ENCODE measurements around the gene ARHGAP24. TPM values are rescaled to one million over a fixed set of nuclear protein-coding genes. Genes with fewer than 3 reads are reported as not detected.
"Not testable (repeated sequence)": the region's sequence is repeated elsewhere in the genome, so short reads cannot be mapped to it uniquely, and the experiment has no call there.

ARHGAP24 gene
- total RNA-seq, 1 experiment from 2014 or later: 34.6 TPM

GRCh38 chr4:85812776-85813175 is 337.8 kb downstream of the ARHGAP24 start:
- no peak for DNase-seq
- Histone ChIP-seq H3K27ac (no peak overlapping the region), H3K9me3 (replicated peaks) (no peaks in the 10 kb centered on the region), H3K4me3 (no peak overlapping the region), H3K36me3 (no peaks in the 10 kb centered on the region), H3K4me1 (no peaks in the 10 kb centered on the region), H3K27me3 (no peaks in the 10 kb centered on the region)

- H3K27ac ChIP-seq: no peak overlapping the region
- H3K4me1 ChIP-seq: no peaks in the 10 kb centered on the region
- no peaks in the 10 kb centered on the region; the same call in 1 of the 2 replicates for H3K36me3 ChIP-seq
- DNase-seq: no peak
- H3K27me3 ChIP-seq: no peaks in the 10 kb centered on the region
- no peaks in the 10 kb centered on the region for H3K9me3 ChIP-seq (replicated peaks)
- no peak overlapping the region for H3K4me3 ChIP-seq
Observed at GRCh38 chr4:85815796-85816459, 341.0 kb downstream of the ARHGAP24 start.

- H3K9me3 ChIP-seq (replicated peaks): no peaks in the 10 kb centered on the region
Observed at GRCh38 chr4:85818700-85819099, 343.8 kb downstream of the ARHGAP24 start.

DNA sequence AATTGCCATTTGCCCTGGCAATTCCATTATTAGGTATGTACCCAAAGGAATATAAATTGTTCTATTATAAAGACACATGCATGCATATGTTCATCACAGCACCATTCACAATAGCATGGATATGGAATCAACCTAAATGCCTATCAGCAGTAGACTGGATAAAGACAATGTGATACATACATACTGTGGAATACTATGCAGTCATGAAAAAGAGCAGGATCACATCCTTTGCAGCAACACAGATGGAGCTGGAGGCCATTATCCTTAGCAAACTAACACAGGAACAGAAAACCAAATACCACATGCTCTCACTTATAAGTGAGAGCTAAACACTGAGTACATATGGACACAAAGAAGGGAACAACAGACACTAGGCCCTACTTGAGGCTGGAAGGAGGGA is 345.2 kb downstream of the ARHGAP24 start:
- H3K9me3 ChIP-seq (replicated peaks): not testable (repeated sequence)

More at GRCh38 chr4:85818700-85819099, 343.8 kb downstream of the ARHGAP24 start:
- H3K36me3 ChIP-seq: no peaks in the 10 kb centered on the region; the same call in 1 of the 2 replicates
- peaks cover 11% of the 10 kb centered on the region for H3K4me1 ChIP-seq
- no peak overlapping the region for H3K4me3 ChIP-seq
- no peak overlapping the region for H3K27ac ChIP-seq
- DNase-seq: no peak
- H3K27me3 ChIP-seq: no peaks in the 10 kb centered on the region

GRCh38 chr4:85821688-85822455 is 346.9 kb downstream of the ARHGAP24 start:
- Histone ChIP-seq H3K9me3 (replicated peaks) (no peaks in the 10 kb centered on the region), H3K27me3 (no peaks in the 10 kb centered on the region), H3K36me3 (no peaks in the 10 kb centered on the region; the same call in 1 of the 2 replicates), H3K27ac (no peak overlapping the region), H3K4me1 (peaks cover 34% of the 10 kb centered on the region), H3K4me3 (no peak overlapping the region)
- no peak for DNase-seq

More for the DNA sequence above, 345.2 kb downstream of the ARHGAP24 start:
- peaks cover 18% of the 10 kb centered on the region for H3K4me1 ChIP-seq
- DNase-seq, H3K4me3 ChIP-seq, H3K27me3 ChIP-seq, H3K36me3 ChIP-seq, H3K27ac ChIP-seq: not testable (repeated sequence)

DNA sequence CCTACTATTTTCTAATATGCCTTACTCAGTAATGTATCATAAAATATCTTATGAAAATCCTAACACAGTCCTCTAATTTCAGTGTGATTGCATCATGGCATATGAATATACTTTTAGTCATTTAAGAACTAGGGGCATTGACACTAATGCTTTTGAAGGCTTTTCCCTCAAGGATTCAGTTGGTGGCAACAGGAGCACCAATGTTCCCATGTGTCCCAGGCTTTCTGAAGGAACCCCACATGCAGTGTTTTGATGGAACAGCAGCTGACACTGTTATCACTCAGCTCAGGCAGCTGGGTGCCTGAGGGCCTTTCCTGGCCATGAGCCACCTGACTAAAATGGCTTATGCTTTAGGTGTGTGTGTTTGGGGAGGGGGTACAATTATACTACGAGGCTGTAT is 348.3 kb downstream of the ARHGAP24 start:
- Histone ChIP-seq H3K9me3 (replicated peaks) (no peaks in the 10 kb centered on the region), H3K36me3 (no peaks in the 10 kb centered on the region; the same call in 1 of the 2 replicates), H3K27me3 (no peaks in the 10 kb centered on the region), H3K27ac (peak overlapping the region; percentile 39), H3K4me1 (peaks cover 38% of the 10 kb centered on the region), H3K4me3 (no peak overlapping the region)
- peak; percentile 87 to 94 for DNase-seq

- no peaks in the 10 kb centered on the region for H3K9me3 ChIP-seq (replicated peaks)
- no peak overlapping the region for H3K4me3 ChIP-seq
- no peak for DNase-seq
- peak overlapping the region; percentile 39; the same call in 1 of the 2 replicates for H3K27ac ChIP-seq
- H3K4me1 ChIP-seq: peaks cover 40% of the 10 kb centered on the region
- H3K36me3 ChIP-seq: no peaks in the 10 kb centered on the region; the same call in 1 of the 2 replicates
- no peaks in the 10 kb centered on the region for H3K27me3 ChIP-seq
Observed at GRCh38 chr4:85824166-85824945, 349.4 kb downstream of the ARHGAP24 start.

DNA sequence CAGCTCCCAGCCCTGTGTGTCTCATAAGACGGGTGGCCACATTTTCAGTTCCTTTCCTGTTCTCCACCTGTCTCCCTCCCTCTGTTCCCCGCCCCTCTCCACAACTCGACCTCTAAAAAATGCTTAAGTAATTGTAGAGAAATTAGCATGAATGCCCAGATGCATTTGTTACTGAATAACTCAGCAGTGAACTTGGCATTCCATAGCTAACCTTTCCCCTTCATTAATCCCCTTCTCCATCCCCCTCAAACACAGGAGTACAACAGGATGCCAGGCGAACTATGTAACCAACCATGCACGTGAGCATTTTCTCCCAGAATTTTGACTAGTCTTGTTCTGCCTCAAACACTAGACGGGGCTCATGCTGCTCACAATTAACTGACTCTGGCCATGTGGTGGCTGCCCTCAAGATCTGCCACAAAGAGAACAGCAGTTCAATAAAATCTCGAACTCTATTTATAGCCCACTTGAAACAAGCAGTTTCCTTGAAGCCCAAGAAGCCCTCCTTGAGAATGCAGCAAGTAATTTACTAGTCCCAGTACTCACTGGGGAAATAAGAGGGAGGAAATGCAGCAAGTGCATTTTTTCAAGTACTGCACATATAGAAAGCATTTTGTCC is 351.2 kb downstream of the ARHGAP24 start:
- Histone ChIP-seq H3K4me3 (peak overlapping the region; percentile 13), H3K4me1 (peaks cover 44% of the 10 kb centered on the region), H3K27me3 (no peaks in the 10 kb centered on the region), H3K9me3 (replicated peaks) (no peaks in the 10 kb centered on the region), H3K36me3 (no peaks in the 10 kb centered on the region), H3K27ac (peak overlapping the region; percentile 95)
- peak; percentile 88 to 91 for DNase-seq

GRCh38 chr4:85828027-85828890 is 353.3 kb downstream of the ARHGAP24 start:
- H3K27ac ChIP-seq: peak overlapping the region; percentile 95

DNA sequence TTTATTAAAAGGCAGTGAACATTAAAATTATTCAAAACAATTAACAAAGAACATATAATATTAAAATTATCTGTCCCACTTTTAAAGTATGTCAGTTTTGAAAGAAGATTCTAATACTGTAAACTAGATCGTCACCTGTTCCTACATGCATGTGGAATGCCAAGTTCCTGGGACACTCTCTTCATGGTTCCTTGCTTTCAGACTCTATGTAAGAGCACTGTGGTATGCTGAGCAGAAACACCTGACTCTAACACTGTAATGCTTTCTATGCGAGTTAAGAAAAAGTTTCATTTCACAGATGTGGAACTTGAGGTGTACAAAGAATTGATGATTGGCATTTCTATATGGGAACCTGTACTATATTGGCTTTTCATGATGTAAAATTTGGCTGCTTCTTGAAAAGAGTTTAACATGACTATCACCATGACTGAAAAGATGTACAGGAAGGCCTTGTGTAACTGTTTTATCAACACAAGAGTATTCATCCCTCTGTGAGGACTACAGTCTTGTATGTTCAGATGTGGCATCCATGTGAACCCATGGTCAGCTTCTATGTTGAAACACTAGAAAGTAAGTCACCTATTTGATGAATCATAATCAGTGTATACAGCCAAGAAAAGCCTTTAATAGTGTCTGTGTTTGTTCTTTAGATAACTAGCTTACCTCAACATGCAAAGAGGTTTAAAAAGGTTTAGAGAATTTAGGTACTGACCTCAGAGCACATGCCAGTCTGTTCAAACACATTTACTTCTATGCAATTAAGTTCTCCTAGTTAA is 354.5 kb downstream of the ARHGAP24 start:
- no peaks in the 10 kb centered on the region for H3K36me3 ChIP-seq
- H3K27me3 ChIP-seq: no peaks in the 10 kb centered on the region
- H3K27ac ChIP-seq: peak overlapping the region; percentile 95; the same call in 1 of the 2 replicates
- peak overlapping the region; percentile 58; the same call in 1 of the 2 replicates for H3K4me3 ChIP-seq
- no peaks in the 10 kb centered on the region for H3K9me3 ChIP-seq (replicated peaks)
- DNase-seq: peak in 1 of 2 experiments; percentile 26
- peaks cover 27% of the 10 kb centered on the region for H3K4me1 ChIP-seq

More at GRCh38 chr4:85828027-85828890, 353.3 kb downstream of the ARHGAP24 start:
- peak overlapping the region; percentile 58 for H3K4me3 ChIP-seq
- peaks cover 36% of the 10 kb centered on the region for H3K4me1 ChIP-seq
- no peaks in the 10 kb centered on the region for H3K36me3 ChIP-seq
- H3K27me3 ChIP-seq: no peaks in the 10 kb centered on the region
- DNase-seq: peak in 1 of 2 experiments; percentile 83
- no peaks in the 10 kb centered on the region for H3K9me3 ChIP-seq (replicated peaks)

DNA sequence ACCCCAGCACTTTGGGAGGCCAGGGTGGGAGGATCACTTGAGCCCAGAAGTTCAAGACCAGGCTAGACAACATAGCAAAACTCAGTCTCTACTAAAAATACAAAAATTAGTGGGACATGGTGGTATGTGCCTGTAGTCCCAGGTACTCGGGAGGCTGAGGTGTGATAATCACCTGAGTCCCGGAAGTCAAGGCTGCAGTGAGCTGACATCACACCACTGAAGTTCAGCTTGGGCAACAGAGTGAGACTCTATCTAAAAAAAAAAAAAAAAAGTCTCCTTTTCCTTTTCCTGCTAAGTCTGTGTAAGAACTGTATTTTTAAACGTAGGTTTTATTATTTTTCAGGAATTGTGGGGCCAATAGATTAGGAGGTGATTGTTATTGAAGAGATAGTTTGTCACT is 356.7 kb downstream of the ARHGAP24 start:
- H3K27me3 ChIP-seq: no peaks in the 10 kb centered on the region
- no peak overlapping the region for H3K27ac ChIP-seq
- no peaks in the 10 kb centered on the region for H3K9me3 ChIP-seq (replicated peaks)
- 0 out of 2 replicates have a peak, but pooled peaks cover 4% of the 10 kb centered on the region for H3K36me3 ChIP-seq
- peaks cover 12% of the 10 kb centered on the region for H3K4me1 ChIP-seq
- no peak for DNase-seq
- H3K4me3 ChIP-seq: no peak overlapping the region

DNA sequence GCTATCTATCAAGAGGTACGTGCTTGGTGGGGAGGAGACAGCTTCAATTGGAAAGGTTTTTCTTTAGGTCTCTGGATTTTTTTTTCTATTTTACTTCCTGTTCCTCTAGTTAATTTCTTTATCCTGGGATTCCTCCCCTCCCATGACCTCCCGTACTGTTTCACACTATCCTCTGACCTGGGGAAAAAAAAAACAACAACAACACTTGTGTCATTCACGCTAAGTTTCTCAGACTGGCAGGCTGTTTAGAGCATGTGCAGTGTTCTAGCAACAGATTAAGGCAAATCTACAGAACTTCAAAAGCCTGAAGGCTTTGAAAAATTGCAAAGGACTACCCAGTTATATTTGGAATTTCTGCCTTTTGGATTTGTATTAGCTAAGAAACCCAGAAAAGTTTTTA is 358.4 kb downstream of the ARHGAP24 start:
- Histone ChIP-seq H3K4me3 (no peak overlapping the region), H3K9me3 (replicated peaks) (no peaks in the 10 kb centered on the region), H3K27ac (no peak overlapping the region), H3K4me1 (peaks cover 6% of the 10 kb centered on the region), H3K27me3 (no peaks in the 10 kb centered on the region), H3K36me3 (0 out of 2 replicates have a peak, but pooled peaks cover 4% of the 10 kb centered on the region)
- no peak for DNase-seq

DNA sequence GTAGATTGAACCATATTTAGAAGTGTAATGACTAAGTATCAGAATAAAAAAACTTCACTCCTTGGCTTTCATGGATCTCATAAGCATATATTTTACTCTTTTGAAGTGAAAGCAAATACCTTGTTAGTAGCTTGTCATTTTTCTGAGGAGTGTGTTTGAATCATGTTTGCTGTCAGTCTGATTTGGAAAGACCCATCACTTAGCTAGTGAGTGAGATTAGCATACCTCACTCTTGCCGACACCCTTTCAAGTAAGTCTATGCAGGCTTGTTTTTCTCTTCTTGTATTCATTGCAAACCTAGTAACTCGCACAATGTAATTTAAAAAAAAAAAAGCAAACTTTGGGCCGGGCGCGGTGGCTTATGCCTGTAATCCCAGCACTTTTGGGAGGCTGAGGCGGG is 360.0 kb downstream of the ARHGAP24 start:
- DNase-seq: no peak
- Histone ChIP-seq H3K36me3 (0 out of 2 replicates have a peak, but pooled peaks cover 4% of the 10 kb centered on the region), H3K4me1 (no peaks in the 10 kb centered on the region), H3K9me3 (replicated peaks) (no peaks in the 10 kb centered on the region), H3K27me3 (no peaks in the 10 kb centered on the region), H3K4me3 (no peak overlapping the region), H3K27ac (no peak overlapping the region)
